SK-N-SH treated with all-trans-retinoic acid at 6 μM for 48 hours (cell line): Measurements from ENCODE around the gene TEX55.

Source experiments
- ATAC-seq: fragments of 200-7000 bp; cut with Tn5 transposase; 3 replicates; pipeline ENCODE4 v1.9.1; 2020; ENCODE audit warnings: mild to moderate bottlenecking, moderate library complexity
- ARNTL ChIP-seq: fragments of 450-650 bp; formaldehyde crosslinking; IDR thresholded peaks from 2 replicates; pipeline ENCODE4 v1.5.0; 2020; ENCODE audit warnings: low read depth, mild to moderate bottlenecking, moderate library complexity, borderline replicate concordance
- BACH2 ChIP-seq: fragments of 250-450 bp; sonication (Bioruptor Pico); IDR thresholded peaks from 2 replicates; pipeline ENCODE4 v1.9.0; 2021; ENCODE audit warnings: mild to moderate bottlenecking, borderline replicate concordance
- CREB5 ChIP-seq: fragments of 250-450 bp; sonication (Bioruptor Pico); IDR thresholded peaks from 2 replicates; pipeline ENCODE4 v1.5.1; 2020; ENCODE audit warnings: low read depth, mild to moderate bottlenecking, moderate library complexity
- CSDC2 ChIP-seq: fragments of 250-450 bp; sonication (Bioruptor Pico); IDR thresholded peaks from 2 replicates; pipeline ENCODE4 v1.5.0; 2020; ENCODE audit warnings: mild to moderate bottlenecking, moderate library complexity
- ESRRG ChIP-seq: fragments of 250-450 bp; sonication (Bioruptor Pico); IDR thresholded peaks from 2 replicates; pipeline ENCODE4 v1.6.1; 2021; ENCODE audit warnings: mild to moderate bottlenecking
- GLIS3 ChIP-seq: fragments of 250-450 bp; sonication (Bioruptor Pico); IDR thresholded peaks from 2 replicates; pipeline ENCODE4 v1.5.0; 2020; ENCODE audit warnings: mild to moderate bottlenecking, moderate library complexity
- ISL1 ChIP-seq: fragments of 250-450 bp; sonication (Bioruptor Pico); IDR thresholded peaks from 2 replicates; pipeline ENCODE4 v2.1.2; 2022; ENCODE audit warnings: mild to moderate bottlenecking, moderate library complexity
- OSR1 ChIP-seq: fragments of 250-450 bp; sonication (Bioruptor Pico); IDR thresholded peaks from 2 replicates; pipeline ENCODE4 v1.8.0; 2022; ENCODE audit warnings: moderate library complexity, mild to moderate bottlenecking, inconsistent platforms
- POU6F1 ChIP-seq: fragments of 250-450 bp; sonication (Bioruptor Pico); IDR thresholded peaks from 2 replicates; pipeline ENCODE4 v1.8.0; 2021; ENCODE audit warnings: low read depth, mild to moderate bottlenecking, moderate library complexity, borderline replicate concordance
- PPARA ChIP-seq: fragments of 250-450 bp; sonication (Bioruptor Pico); IDR thresholded peaks from 2 replicates; pipeline ENCODE4 v1.5.0; 2020; ENCODE audit warnings: mild to moderate bottlenecking, borderline replicate concordance
- RARB ChIP-seq: fragments of 250-450 bp; sonication (Bioruptor Pico); IDR thresholded peaks from 2 replicates; pipeline ENCODE4 v1.8.0; 2021; ENCODE audit warnings: mild to moderate bottlenecking, moderate library complexity
- SNAI2 ChIP-seq: fragments of 250-450 bp; sonication (Bioruptor Pico); IDR thresholded peaks from 2 replicates; pipeline ENCODE4 v1.5.0; 2020; ENCODE audit warnings: mild to moderate bottlenecking, moderate library complexity
- TCF4 ChIP-seq: fragments of 250-450 bp; sonication (Bioruptor Pico); IDR thresholded peaks from 2 replicates; pipeline ENCODE4 v1.8.0; 2021; ENCODE audit warnings: mild to moderate bottlenecking, moderate library complexity, borderline replicate concordance
- TOX ChIP-seq: fragments of 250-450 bp; sonication (Bioruptor Pico); IDR thresholded peaks from 2 replicates; pipeline ENCODE4 v1.8.0; 2021; ENCODE audit warnings: mild to moderate bottlenecking, moderate library complexity, borderline replicate concordance
- ZC3H10 ChIP-seq: fragments of 250-450 bp; sonication (Bioruptor Pico); IDR thresholded peaks from 2 replicates; pipeline ENCODE4 v1.5.1; 2021; ENCODE audit warnings: mild to moderate bottlenecking, moderate library complexity
- ZFP3 ChIP-seq: fragments of 250-450 bp; sonication (Bioruptor Pico); IDR thresholded peaks from 2 replicates; pipeline ENCODE4 v1.5.0; 2020; ENCODE audit warnings: mild to moderate bottlenecking, moderate library complexity
- ZFP30 ChIP-seq: fragments of 450-650 bp; formaldehyde crosslinking; IDR thresholded peaks from 2 replicates; pipeline ENCODE4 v1.5.0; 2022; ENCODE audit warnings: mild to moderate bottlenecking, moderate library complexity
- ZNF565 ChIP-seq: fragments of 450-650 bp; formaldehyde crosslinking; conservative IDR thresholded peaks from 2 replicates; pipeline ENCODE4 v1.5.0; 2020; ENCODE audit warnings: low read depth, mild to moderate bottlenecking, moderate library complexity
- ZNF70 ChIP-seq: fragments of 450-650 bp; formaldehyde crosslinking; IDR thresholded peaks from 2 replicates; pipeline ENCODE4 v1.5.0; 2020; ENCODE audit warnings: mild to moderate bottlenecking, moderate library complexity
- ZNF8 ChIP-seq: fragments of 450-650 bp; formaldehyde crosslinking; IDR thresholded peaks from 2 replicates; pipeline ENCODE4 v1.5.0; 2020; ENCODE audit warnings: mild to moderate bottlenecking, moderate library complexity
- TF ChIP-seq, protein P1 (sequence below): fragments of 250-450 bp; sonication (Bioruptor Pico); IDR thresholded peaks from 2 replicates; pipeline ENCODE4 v1.5.0; 2020; ENCODE audit warnings: mild to moderate bottlenecking, moderate library complexity
- TF ChIP-seq, protein P2 (sequence below): fragments of 250-450 bp; sonication (Bioruptor Pico); IDR thresholded peaks from 2 replicates; pipeline ENCODE4 v1.8.0; 2020; ENCODE audit warnings: mild to moderate bottlenecking, moderate library complexity, borderline replicate concordance

The TEX55 gene

GRCh38 chr3:119120480-119120879, 25.5 kb upstream of the TEX55 start:
- TF ChIP-seq BACH2 (no peak), ZFP30 (CRISPR knock-in tag) (no peak), ZC3H10 (no peak), TOX (CRISPR knock-in tag) (no peak), PPARA (CRISPR knock-in tag) (no peak), ISL1 (CRISPR knock-in tag) (no peak), ZFP3 (CRISPR knock-in tag) (no peak), RARB (CRISPR knock-in tag) (no peak), CSDC2 (CRISPR knock-in tag) (no peak), ZNF70 (CRISPR knock-in tag) (no peak), CREB5 (CRISPR knock-in tag) (no peak), ESRRG (CRISPR knock-in tag) (no peak), ZNF8 (CRISPR knock-in tag) (no peak), GLIS3 (no peak), ZNF565 (CRISPR knock-in tag) (no peak)
- TF ChIP-seq, protein P1, sequence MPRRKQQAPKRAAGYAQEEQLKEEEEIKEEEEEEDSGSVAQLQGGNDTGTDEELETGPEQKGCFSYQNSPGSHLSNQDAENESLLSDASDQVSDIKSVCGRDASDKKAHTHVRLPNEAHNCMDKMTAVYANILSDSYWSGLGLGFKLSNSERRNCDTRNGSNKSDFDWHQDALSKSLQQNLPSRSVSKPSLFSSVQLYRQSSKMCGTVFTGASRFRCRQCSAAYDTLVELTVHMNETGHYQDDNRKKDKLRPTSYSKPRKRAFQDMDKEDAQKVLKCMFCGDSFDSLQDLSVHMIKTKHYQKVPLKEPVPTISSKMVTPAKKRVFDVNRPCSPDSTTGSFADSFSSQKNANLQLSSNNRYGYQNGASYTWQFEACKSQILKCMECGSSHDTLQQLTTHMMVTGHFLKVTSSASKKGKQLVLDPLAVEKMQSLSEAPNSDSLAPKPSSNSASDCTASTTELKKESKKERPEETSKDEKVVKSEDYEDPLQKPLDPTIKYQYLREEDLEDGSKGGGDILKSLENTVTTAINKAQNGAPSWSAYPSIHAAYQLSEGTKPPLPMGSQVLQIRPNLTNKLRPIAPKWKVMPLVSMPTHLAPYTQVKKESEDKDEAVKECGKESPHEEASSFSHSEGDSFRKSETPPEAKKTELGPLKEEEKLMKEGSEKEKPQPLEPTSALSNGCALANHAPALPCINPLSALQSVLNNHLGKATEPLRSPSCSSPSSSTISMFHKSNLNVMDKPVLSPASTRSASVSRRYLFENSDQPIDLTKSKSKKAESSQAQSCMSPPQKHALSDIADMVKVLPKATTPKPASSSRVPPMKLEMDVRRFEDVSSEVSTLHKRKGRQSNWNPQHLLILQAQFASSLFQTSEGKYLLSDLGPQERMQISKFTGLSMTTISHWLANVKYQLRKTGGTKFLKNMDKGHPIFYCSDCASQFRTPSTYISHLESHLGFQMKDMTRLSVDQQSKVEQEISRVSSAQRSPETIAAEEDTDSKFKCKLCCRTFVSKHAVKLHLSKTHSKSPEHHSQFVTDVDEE (CRISPR knock-in tag), result no peak
- TF ChIP-seq, protein P2, sequence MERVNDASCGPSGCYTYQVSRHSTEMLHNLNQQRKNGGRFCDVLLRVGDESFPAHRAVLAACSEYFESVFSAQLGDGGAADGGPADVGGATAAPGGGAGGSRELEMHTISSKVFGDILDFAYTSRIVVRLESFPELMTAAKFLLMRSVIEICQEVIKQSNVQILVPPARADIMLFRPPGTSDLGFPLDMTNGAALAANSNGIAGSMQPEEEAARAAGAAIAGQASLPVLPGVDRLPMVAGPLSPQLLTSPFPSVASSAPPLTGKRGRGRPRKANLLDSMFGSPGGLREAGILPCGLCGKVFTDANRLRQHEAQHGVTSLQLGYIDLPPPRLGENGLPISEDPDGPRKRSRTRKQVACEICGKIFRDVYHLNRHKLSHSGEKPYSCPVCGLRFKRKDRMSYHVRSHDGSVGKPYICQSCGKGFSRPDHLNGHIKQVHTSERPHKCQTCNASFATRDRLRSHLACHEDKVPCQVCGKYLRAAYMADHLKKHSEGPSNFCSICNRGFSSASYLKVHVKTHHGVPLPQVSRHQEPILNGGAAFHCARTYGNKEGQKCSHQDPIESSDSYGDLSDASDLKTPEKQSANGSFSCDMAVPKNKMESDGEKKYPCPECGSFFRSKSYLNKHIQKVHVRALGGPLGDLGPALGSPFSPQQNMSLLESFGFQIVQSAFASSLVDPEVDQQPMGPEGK (CRISPR knock-in tag), result no peak
- ATAC-seq, result no peak

DNA sequence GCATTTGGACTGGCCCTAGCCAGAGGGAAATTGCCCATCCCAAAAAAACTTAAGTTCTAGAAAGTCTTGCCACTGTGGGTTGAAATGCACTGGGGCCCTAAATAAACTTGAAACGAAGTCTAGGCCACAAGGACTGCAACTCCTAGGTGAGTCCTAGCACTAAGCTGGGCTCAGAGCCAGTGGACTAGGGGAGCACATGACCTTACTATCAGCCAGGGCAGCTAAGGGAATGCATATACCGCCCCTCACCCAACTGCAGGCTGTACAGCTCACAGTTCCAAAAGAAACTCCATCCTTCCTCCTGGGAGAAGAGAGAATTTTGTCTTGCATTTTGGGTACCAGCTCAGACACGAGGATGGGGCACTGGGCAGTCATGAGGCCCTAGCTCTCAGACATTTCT, 23.6 kb upstream of the TEX55 start:
- TF ChIP-seq ESRRG (CRISPR knock-in tag) (no peak), ZNF8 (CRISPR knock-in tag) (no peak)
- no peak for ATAC-seq

DNA sequence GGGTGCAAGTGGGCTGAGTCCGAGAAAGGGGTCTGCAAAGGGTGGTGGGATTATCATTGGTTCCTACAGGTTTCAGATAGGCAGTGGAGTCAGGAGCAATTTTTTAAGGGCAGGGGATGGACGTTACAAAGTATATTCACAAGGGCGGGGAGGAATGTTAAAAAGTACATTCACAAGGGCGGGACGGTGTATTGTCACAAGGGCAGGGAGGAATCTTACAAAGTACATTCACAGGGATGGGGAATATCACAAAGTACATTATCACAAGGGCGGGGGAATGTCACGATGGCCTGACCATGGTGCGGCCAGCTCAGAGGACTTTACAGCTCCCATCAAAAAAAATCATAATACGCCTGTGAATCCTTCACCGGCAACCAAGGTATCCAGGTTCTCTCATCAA, 20.6 kb upstream of the TEX55 start:
- TF ChIP-seq, protein P1 (CRISPR knock-in tag), result no peak
- TF ChIP-seq OSR1 (CRISPR knock-in tag) (no peak), ARNTL (CRISPR knock-in tag) (no peak), SNAI2 (no peak), ZNF70 (CRISPR knock-in tag) (no peak), POU6F1 (CRISPR knock-in tag) (no peak), TOX (CRISPR knock-in tag) (no peak), ZNF8 (CRISPR knock-in tag) (no peak), PPARA (CRISPR knock-in tag) (no peak), BACH2 (no peak), GLIS3 (no peak), CSDC2 (CRISPR knock-in tag) (no peak), RARB (CRISPR knock-in tag) (no peak), ZFP30 (CRISPR knock-in tag) (no peak), ZNF565 (CRISPR knock-in tag) (no peak), TCF4 (CRISPR knock-in tag) (no peak)
- TF ChIP-seq, protein P2 (CRISPR knock-in tag), result no peak
- TF ChIP-seq, all 23 proteins: peak for 0
- no peak for ATAC-seq
